ENCODE data around the gene GAREM2. TPM values are rescaled to one million over a fixed set of nuclear protein-coding genes. Genes with fewer than 3 reads are reported as not detected.

The GAREM2 gene
- polyA plus RNA-seq, 2 of the 4 experiments (the other 2 are of a cell fraction) = 5.1 to 5.9 TPM

DNA sequence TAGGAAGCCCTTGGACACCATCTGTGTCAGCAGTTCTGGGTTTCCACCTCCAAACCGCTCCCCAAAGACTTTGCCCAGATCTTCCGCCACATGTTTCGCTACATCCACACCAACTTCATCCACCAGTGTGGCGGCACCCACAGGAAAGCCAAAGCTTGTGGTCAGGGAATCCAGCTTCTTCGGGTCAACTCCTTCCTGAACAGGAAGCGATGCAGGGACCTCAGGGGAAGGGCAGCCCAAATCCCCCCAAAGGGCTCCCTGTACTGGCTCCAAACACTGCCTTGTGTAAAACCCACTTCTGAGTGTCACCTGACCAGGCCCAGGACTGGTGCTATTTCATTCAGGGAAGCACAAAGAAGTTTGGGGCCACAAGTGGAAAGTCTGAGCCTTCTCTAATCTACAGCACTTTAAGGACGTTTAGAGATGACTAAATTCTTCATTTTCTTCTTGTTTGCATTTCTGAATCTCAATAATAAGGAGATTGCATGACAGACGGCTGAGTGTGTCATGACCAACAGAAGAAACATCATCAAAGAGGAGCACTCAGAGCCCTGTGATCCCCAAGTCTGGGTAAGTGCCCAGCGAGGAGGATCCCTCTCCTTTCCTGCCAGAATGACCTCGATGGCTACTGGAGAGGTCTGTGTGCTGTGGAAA, 20.8 kb downstream of the GAREM2 start:
- Histone ChIP-seq H3K4me1 (no peaks in the 10 kb centered on the region), H3K4me3 (no peak overlapping the region), H3K4me2 (no peak overlapping the region), H3K27ac (no peak overlapping the region), H3K9me3 (no peaks in the 10 kb centered on the region)
- ATAC-seq (no peak), FAIRE-seq (no peak), DNase-seq (ENCODE audit: low read depth in 1 of 2, low spot score in 1 of 2) (no peak)
- 89% methylated on average over 10 of the region's 10 CpGs for WGBS (ENCODE audit: missing lambda C conversion rate)
- CTCF ChIA-PET = interaction anchor here (0.6 to 4.7 kb wide), 6 partner anchors 9 to 137 kb away, joined by 3 to 26 read pairs (median 4); no protein-coding TSS in a partner anchor
- TF ChIP-seq MYC (IDR thresholded peaks at IDR 0.05; ENCODE audit: borderline replicate concordance, low read length) (no peak), RARB (CRISPR knock-in tag; IDR thresholded peaks at IDR 0.05) (no peak), TFCP2L1 (CRISPR knock-in tag; IDR thresholded peaks at IDR 0.05) (no peak), PBX3 (IDR thresholded peaks at IDR 0.05) (no peak), REST (IDR thresholded peaks at IDR 0.05) (no peak)
- POLR2A ChIA-PET = interaction anchor here (0.6 kb wide), 1 partner anchor 16 kb away, joined by 3 read pairs; no protein-coding TSS in a partner anchor

- ATAC-seq (no peak), DNase-seq (ENCODE audit: low read depth in 1 of 2, low spot score in 1 of 2) (no peak), FAIRE-seq (no peak)
- TF ChIP-seq JUN (IDR thresholded peaks at IDR 0.05) (no peak), TFCP2L1 (CRISPR knock-in tag; IDR thresholded peaks at IDR 0.05) (no peak), ATOH8 (CRISPR knock-in tag; IDR thresholded peaks at IDR 0.05; ENCODE audit: low read depth) (no peak), USF2 (IDR thresholded peaks at IDR 0.05) (no peak), REST (IDR thresholded peaks at IDR 0.05) (no peak), EP300 (IDR thresholded peaks at IDR 0.05) (no peak), SREBF2 (IDR thresholded peaks at IDR 0.05) (no peak), HOXA7 (CRISPR knock-in tag; IDR thresholded peaks at IDR 0.05) (no peak), HOXB13 (CRISPR knock-in tag; IDR thresholded peaks at IDR 0.05; ENCODE audit: low read depth) (no peak)
- no peak overlapping the region for H3K4me3 ChIP-seq
- no peak overlapping the region for H3K4me2 ChIP-seq
- H3K4me1 ChIP-seq = no peaks in the 10 kb centered on the region
- no peaks in the 10 kb centered on the region for H3K9me3 ChIP-seq
- ChIA-PET CTCF (interaction anchor here (0.5 to 4.7 kb wide), 4 partner anchors 10 to 204 kb away, joined by 3 to 26 read pairs (median 4); no protein-coding TSS in a partner anchor), POLR2A (no interaction called here)
- WGBS (ENCODE audit: missing lambda C conversion rate) = 92% methylated on average over 12 of the region's 12 CpGs
- no peak overlapping the region for H3K27ac ChIP-seq
Measured at GRCh38 chr2:26195040-26195984, 22.4 kb downstream of the GAREM2 start.

Data from A549 (cell line).